HepG2 (cell line): ENCODE data around the gene DLEC1. TPM values are rescaled to one million over a fixed set of nuclear protein-coding genes. Genes with fewer than 3 reads are reported as not detected.

Experiments
- ATAC-seq: fragments of 200-7000 bp; cut with Tn5 transposase; 3 replicates; pipeline ENCODE4 v1.9.1; 2020; ENCODE audit warnings: mild to moderate bottlenecking, moderate library complexity
- BruUV-seq: library from RNA; stranded (reverse); fragments of 400-500 nt; replicated peaks from 2 replicates; lab custom pipeline; 2021; lab: Mats Ljungman, UMichigan
- CTCF ChIA-PET: fragments of 300-600 bp; formaldehyde crosslinking; extraction: SDS; loops from one replicate; lab custom pipeline; 2021; ENCODE audit warnings: low total read pairs, inconsistent platforms, low intra/inter-chr PET ratio; lab: Yijun Ruan, JAX
- POLR2A ChIA-PET: fragments of 350-600 bp; sonication (Branson Sonifier 250); formaldehyde crosslinking; loops from one replicate; lab custom pipeline; 2020; ENCODE audit warnings: antibody characterized with exemption, inconsistent platforms; lab: Yijun Ruan, JAX
- DNase-seq: peaks from one replicate; pipeline ENCODE4 v3.0.0-alpha.2; 2015; ENCODE audit warnings: low spot score
- FAIRE-seq: peaks from 3 replicates; lab custom pipeline; 2011; peaks lifted over from hg19 to GRCh38; lab: Jason Lieb, UNC
- H2AFZ ChIP-seq: one replicate; pipeline ENCODE4 v1.6.1; 2011; ENCODE audit warnings: low read length, inconsistent platforms
- H3K27ac ChIP-seq: fragments of 300-600 bp; 3 replicates; pipeline ENCODE4 v1.8.0; 2011; ENCODE audit warnings: mixed run types, mild to moderate bottlenecking, mixed read lengths, low read length, inconsistent platforms; ENCODE audit not compliant: insufficient read depth; ENCODE audit errors: extremely low read length
- H3K27me3 ChIP-seq, 2 experiments: fragments of 200-600 bp in 1 of 2; 2 replicates in 1 of 2; 3 replicates in 1 of 2; pipeline versions ENCODE4 v1.6.0 to v1.8.0; 2011; ENCODE audit warnings: low read length in 2 of 2, mild to moderate bottlenecking in 2 of 2, moderate library complexity in 2 of 2, inconsistent platforms in 1 of 2; ENCODE audit not compliant: insufficient read depth in 2 of 2, control insufficient read depth in 1 of 2
- H3K36me3 ChIP-seq, 2 experiments: fragments of 200-600 bp in 1 of 2; replicated peaks in 1 of 2; 2 replicates in 1 of 2; 3 replicates in 1 of 2; pipeline versions ENCODE4 v1.5.1 to v1.8.0; 2011; ENCODE audit warnings: low read length in 2 of 2, inconsistent platforms in 1 of 2; ENCODE audit not compliant: insufficient read depth in 2 of 2, control insufficient read depth in 1 of 2
- H3K4me1 ChIP-seq: 2 replicates; pipeline ENCODE4 v1.5.1; 2012; ENCODE audit warnings: low read length, inconsistent platforms; ENCODE audit not compliant: insufficient read depth
- H3K4me2 ChIP-seq: 2 replicates; pipeline ENCODE4 v1.6.0; 2011; ENCODE audit warnings: low read depth, low read length, inconsistent platforms
- H3K4me3 ChIP-seq, 3 experiments: fragments of 200-600 bp in 1 of 3; sonication (generic), shearing (Covaris generic) in 1 of 3; replicated peaks in 1 of 3; 2 replicates each; pipeline ENCODE4 v1.5.1; 2011 to 2016; ENCODE audit warnings: low read length in 3 of 3, inconsistent platforms in 2 of 3, low read depth in 2 of 3, mild to moderate bottlenecking in 2 of 3, control low read depth in 1 of 3, mixed read lengths in 1 of 3; ENCODE audit not compliant: insufficient read depth in 1 of 3
- H3K79me2 ChIP-seq: one replicate; pipeline ENCODE4 v1.6.1; 2011; ENCODE audit warnings: low read length, inconsistent platforms; ENCODE audit not compliant: insufficient read depth
- H3K9ac ChIP-seq: 2 replicates; pipeline ENCODE4 v1.6.0; 2011; ENCODE audit warnings: mild to moderate bottlenecking, low read depth, low read length, inconsistent platforms; ENCODE audit not compliant: insufficient read depth
- H3K9me3 ChIP-seq: 2 replicates; pipeline ENCODE4 v1.5.1; 2012; ENCODE audit warnings: mild to moderate bottlenecking, low read length
- H4K20me1 ChIP-seq: 2 replicates; pipeline ENCODE4 v1.6.0; 2011; ENCODE audit warnings: inconsistent platforms, mild to moderate bottlenecking, low read length, moderate library complexity; ENCODE audit not compliant: insufficient read depth
- ARNTL ChIP-seq: sonication (generic); formaldehyde crosslinking; IDR thresholded peaks from 2 replicates; pipeline ENCODE4 v1.4.0; 2020; ENCODE audit warnings: mild to moderate bottlenecking, missing genetic modification reagents
- CBX5 ChIP-seq: sonication (generic); formaldehyde crosslinking; IDR thresholded peaks from 2 replicates; pipeline ENCODE4 v1.4.0; 2020; ENCODE audit warnings: missing genetic modification reagents, borderline replicate concordance
- FOSL2 ChIP-seq: sonication (generic); formaldehyde crosslinking; IDR thresholded peaks from 2 replicates; pipeline ENCODE4 v1.4.0; 2020; ENCODE audit warnings: missing genetic modification reagents
- HNRNPK ChIP-seq: fragments of 200-400 bp; formaldehyde crosslinking; IDR thresholded peaks from 2 replicates; pipeline ENCODE4 v1.6.1; 2018; ENCODE audit warnings: low read length, low read depth, moderate library complexity, mild to moderate bottlenecking; ENCODE audit not compliant: poor library complexity, severe bottlenecking
- NR2F6 ChIP-seq, 2 experiments: IDR thresholded peaks; 2 replicates each; pipeline ENCODE4 v1.6.1; 2016; ENCODE audit warnings: antibody characterized with exemption in 1 of 2, mild to moderate bottlenecking in 1 of 2
- REST ChIP-seq, 2 experiments: IDR thresholded peaks; 2 replicates each; pipeline ENCODE4 v1.6.1; 2011 to 2012; ENCODE audit warnings: low read length in 2 of 2, borderline replicate concordance in 1 of 2, low read depth in 1 of 2, mild to moderate bottlenecking in 1 of 2, moderate library complexity in 1 of 2
- ZNF10 ChIP-seq: sonication (generic); formaldehyde crosslinking; IDR thresholded peaks from 2 replicates; pipeline ENCODE4 v1.4.0; 2020; ENCODE audit warnings: mild to moderate bottlenecking, low read depth, missing genetic modification reagents, borderline replicate concordance
- ZNF609 ChIP-seq: sonication (generic); formaldehyde crosslinking; IDR thresholded peaks from 2 replicates; pipeline ENCODE4 v1.4.0; 2020; ENCODE audit warnings: mild to moderate bottlenecking, missing genetic modification reagents, borderline replicate concordance
- WGBS: methylation state at CpG from one replicate; pipeline ENCODE4 v1.1.6; 2017; ENCODE audit warnings: low lambda C conversion rate; 5-methylcytosine and 5-hydroxymethylcytosine counted together
- in situ Hi-C: cut with HindIII; loops from 2 replicates; pipeline ENCODE4 v1.10.0; 2017; ENCODE audit warnings: low pct_unique_long_range_greater_than_20kb; ENCODE audit not compliant: extremely low pct_ligation_motif_present
- intact Hi-C: fragments of 100-400 bp; cut with micrococcal nuclease; formaldehyde crosslinking; loops from one replicate; pipeline ENCODE4 v1.10.0; 2022; ENCODE audit not compliant: unreplicated experiment
- polyA plus RNA-seq, 8 experiments: library from polyadenylated mRNA; depleted of rRNA in 3 of 8; stranded (reverse) in 7 of 8; unstranded in 1 of 8; fragments of >200 nt; fragmentation: Illumina TruSeq in 4 of 8; extraction: Trizol in 4 of 8; gene quantifications; 2 replicates each; pipeline versions ENCODE4 v1.2.1 to v1.2.3, GENCODE V29; 2011 to 2016; ENCODE audit warnings: low read depth in 4 of 8, missing spikeins in 1 of 8, mixed read lengths in 1 of 8; ENCODE audit not compliant: insufficient read depth in 1 of 8
- total RNA-seq, 5 experiments: library from RNA; depleted of rRNA; stranded (reverse); fragments of >200 nt; fragmentation: Illumina TruSeq; extraction: Trizol; gene quantifications; 2 replicates each; pipeline ENCODE4 v1.2.3, GENCODE V29; 2016; ENCODE audit warnings: low read depth in 1 of 5
- TF ChIP-seq, protein P1 (sequence below): sonication (generic); formaldehyde crosslinking; IDR thresholded peaks from 2 replicates; pipeline ENCODE4 v1.4.0; 2020; ENCODE audit warnings: missing genetic modification reagents
- TF ChIP-seq, protein P2 (sequence below): sonication (generic); formaldehyde crosslinking; IDR thresholded peaks from 2 replicates; pipeline ENCODE4 v1.5.0; 2020; ENCODE audit warnings: missing genetic modification reagents

The DLEC1 gene
- total and polyA plus RNA-seq, 2 of the 13 experiments (the other 11 are each of a cell fraction or from before 2014, with no cell fraction given): 0.09 TPM; not detected in 1

GRCh38 chr3:38090453-38090852 lies 51.4 kb downstream of the DLEC1 start (continued):
- no peak for TF ChIP-seq REST (IDR thresholded peaks at IDR 0.05; ENCODE audit: borderline replicate concordance in 1 of 2, low read depth in 1 of 2, low read length in 2 of 2)
- TF ChIP-seq, protein P1, sequence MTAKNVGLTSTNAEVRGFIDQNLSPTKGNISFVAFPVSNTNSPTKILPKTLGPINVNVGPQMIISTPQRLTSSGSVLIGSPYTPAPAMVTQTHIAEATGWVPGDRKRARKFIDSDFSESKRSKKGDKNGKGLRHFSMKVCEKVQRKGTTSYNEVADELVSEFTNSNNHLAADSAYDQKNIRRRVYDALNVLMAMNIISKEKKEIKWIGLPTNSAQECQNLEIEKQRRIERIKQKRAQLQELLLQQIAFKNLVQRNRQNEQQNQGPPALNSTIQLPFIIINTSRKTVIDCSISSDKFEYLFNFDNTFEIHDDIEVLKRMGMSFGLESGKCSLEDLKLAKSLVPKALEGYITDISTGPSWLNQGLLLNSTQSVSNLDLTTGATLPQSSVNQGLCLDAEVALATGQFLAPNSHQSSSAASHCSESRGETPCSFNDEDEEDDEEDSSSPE: no peak

DNA sequence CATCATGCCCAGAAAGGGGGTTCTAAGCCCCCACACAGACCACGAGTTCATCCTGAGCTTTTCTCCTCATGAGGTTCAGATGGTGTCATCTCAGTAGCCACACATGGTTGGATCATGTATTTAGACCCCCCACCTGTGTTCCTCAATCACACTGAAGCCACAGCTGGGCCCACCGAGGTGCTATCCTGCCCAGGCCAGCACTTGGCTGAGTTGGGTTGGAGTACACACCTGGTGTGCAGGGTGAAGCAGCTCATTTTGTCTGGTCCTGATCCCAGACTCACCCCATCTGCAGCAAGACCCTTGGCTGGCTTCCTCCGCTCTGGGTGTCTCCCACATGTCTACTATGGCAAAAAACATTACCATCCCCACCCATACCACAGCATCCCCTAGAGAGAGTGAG lies 56.0 kb downstream of the DLEC1 start:
- Histone ChIP-seq H3K4me1 (no peaks in the 10 kb centered on the region), H3K4me3 (no peak overlapping the region), H3K27me3 (peaks cover 9 to 79% of the 10 kb centered on the region in 2 experiments), H3K9me3 (no peaks in the 10 kb centered on the region), H3K9ac (no peak overlapping the region), H2AFZ (no peak overlapping the region), H3K36me3 (no peaks in the 10 kb centered on the region), H3K4me2 (no peak overlapping the region), H4K20me1 (no peaks in the 10 kb centered on the region), H3K27ac (no peak overlapping the region), H3K79me2 (no peaks in the 10 kb centered on the region)
- FAIRE-seq (no peak), DNase-seq (no peak), ATAC-seq (no peak)
- ChIA-PET POLR2A (no interaction called here), CTCF (no interaction called here)
- BruUV-seq: no TSS peak
- intact Hi-C loops: no loop called here
- in situ Hi-C loops: no loop called here
- 25% methylated on average over 2 of the region's 3 CpGs for WGBS
- no peak for TF ChIP-seq ARNTL
- no peak for TF ChIP-seq NR2F6 (IDR thresholded peaks at IDR 0.05)
- no peak for TF ChIP-seq NR2F6 (CRISPR knock-in tag; IDR thresholded peaks at IDR 0.05)
- no peak for TF ChIP-seq FOSL2
- TF ChIP-seq, protein P2, sequence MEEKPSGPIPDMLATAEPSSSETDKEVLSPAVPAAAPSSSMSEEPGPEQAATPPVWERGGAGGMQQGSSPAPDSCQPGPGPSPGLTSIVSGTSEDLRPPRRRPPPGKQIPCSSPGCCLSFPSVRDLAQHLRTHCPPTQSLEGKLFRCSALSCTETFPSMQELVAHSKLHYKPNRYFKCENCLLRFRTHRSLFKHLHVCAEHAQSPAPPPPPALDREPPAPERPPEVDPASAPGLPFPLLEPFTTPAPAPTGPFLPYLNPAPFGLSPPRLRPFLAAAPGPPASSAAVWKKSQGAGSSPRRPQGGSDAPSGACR: no peak
- TF ChIP-seq HNRNPK: no peak
- TF ChIP-seq ZNF609 (CRISPR knock-in tag): no peak
- TF ChIP-seq CBX5 (CRISPR knock-in tag): no peak
- no peak for TF ChIP-seq ZNF10
